Measurements from ENCODE around the gene ANAPC2.

ANAPC2 gene

DNA sequence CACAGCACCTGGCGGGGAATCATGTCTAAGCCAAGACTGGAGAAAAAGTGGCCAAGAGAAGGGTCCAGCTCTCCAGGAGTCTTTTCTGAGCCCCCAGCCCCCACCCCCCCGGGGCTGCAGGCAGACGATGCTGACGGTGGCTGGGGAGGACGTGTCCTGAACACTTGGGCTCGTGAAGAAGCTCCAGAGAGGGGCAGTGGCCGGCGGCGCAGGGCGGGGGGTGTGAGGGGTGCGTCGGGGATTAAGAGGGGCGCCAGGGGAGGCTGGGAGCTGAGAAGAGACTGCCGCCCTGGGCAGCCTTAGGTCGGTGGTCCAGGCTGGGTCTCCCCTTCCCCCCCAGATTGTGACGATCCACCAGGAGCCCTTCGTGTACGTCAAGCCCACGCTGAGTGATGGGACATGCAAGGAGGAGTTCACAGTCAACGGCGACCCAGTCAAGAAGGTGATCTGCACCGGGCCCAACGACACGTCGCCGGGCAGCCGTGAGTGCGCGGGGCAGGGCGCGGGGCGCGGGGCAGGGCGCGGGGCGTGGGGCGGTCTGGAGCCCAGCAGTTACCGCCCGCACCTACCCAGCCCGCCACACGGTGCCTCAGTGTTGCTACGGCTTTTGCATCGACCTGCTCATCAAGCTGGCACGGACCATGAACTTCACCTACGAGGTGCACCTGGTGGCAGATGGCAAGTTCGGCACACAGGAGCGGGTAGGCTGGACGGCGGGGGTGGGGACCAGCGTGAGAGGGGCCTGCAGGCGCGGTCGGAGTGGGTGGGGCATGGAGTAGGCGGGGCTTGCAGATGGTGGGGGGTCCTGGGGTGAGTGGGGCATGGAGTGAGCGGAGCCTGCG lies 27.4 kb downstream of the ANAPC2 start:
- no peak for DNase-seq

GRCh38 chr9:137160054-137160425 lies 28.3 kb downstream of the ANAPC2 start:
- no peak for DNase-seq

DNA sequence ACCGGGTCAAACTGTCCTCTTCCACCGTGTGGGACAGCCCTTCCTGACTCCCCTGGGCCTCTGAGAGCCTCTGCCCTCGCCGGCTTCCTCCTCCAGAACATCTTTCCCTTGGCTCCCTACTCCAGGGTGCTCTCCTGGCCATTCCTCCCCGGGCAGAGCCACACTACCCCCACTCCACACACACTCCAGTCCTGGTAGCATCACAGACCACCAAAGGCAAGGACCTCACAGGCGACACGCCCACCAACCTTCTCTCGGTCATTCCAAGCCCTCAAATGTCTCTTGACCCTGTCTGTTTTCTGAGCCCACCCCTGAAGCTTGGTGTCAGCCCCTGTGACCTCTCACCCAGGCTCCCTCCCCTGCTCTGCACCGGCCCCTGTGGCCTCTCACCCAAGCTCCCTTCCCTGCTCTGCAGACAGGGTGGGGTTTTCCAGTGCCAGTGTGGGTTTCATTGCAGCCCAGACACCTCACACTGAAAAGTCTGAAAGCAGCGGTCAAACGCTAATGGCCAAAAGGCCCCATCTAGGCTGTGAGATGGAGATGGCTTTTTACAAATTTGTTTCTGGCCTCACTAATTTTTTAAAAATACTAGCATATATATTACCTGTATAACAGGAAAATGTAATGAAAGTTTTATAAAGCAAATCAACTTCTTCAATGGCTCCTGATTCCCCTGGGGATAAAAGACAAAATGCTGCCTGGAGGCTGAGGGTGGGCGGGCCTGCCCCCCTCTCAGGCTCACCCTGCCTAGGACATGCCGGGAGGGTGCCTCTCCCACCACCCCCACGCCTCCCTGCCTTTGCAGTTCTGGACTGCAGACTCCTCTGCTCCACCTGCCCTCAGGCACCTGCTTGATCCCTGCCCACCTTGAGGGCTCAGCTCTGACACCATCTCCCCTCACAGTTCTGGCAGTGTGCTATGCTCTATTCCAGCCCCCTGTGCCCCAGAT lies 29.0 kb downstream of the ANAPC2 start:
- DNase-seq = no peak

GRCh38 chr9:137158625-137159024 lies 29.7 kb downstream of the ANAPC2 start:
- no peak for DNase-seq

DNA sequence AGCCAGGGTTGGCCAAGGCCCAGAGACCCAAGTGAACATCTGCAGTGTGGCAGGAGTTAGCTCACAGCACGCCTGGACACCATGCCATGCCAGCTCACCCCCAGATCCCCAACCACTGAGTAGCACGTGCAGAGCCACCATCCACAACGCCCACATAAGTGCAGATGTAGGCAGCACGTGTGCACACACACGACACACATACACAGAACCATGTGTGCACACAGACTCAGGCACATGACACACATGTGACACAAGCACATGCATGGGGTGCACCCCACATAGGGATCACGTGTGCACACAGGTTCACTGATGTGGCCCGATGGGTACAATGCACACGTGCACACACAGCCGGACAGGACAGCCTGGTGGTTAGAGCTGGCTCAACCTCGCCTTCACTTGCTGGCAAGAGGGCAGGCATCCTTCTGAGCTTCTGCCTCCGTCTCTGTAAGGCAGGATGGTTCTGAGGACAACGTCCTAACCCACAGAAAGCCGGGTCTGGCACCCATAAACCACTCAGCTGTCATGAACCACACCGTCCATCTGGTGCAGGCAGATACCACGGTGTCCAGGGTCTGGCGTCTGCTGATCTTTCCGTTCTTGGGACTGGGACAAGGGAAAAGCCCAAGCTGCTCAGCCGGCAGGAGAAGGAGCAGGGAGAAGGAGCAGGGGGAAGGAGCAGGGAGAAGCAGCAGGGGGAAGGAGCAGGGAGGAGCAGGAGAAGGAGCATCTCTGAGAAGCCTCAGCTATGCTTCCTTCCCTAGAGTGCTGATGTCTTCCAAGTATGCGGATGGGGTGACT lies 30.5 kb downstream of the ANAPC2 start:
- no peak for DNase-seq

DNA sequence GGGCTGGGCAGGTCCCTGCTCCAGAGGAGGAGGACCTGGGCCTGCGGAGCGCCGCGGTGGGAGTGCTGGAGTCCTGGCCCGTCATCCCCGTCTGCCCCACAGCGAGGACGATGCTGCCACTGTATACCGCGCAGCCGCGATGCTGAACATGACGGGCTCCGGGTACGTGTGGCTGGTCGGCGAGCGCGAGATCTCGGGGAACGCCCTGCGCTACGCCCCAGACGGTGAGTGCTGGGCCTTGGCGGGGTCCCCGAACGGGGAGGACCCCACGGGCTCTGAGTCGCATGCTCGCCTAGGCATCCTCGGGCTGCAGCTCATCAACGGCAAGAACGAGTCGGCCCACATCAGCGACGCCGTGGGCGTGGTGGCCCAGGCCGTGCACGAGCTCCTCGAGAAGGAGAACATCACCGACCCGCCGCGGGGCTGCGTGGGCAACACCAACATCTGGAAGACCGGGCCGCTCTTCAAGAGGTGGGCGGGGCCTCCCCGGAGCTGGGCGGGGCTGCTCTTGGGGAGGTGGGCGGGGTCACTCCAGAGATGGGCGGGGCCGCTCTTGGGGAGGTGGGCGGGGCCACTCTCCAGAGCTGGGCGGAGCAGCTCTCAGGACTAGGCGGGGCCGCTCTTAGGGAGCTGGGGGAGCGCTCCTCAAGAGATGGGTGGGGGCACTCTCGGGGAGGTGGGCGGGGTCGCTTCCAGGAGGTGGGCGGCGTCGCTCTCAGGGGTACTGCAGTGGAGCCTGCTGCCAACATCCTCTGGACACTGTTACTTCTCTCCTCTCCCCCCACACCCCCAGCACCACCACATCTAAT lies 31.6 kb downstream of the ANAPC2 start:
- DNase-seq = no peak

GRCh38 chr9:137152844-137153405 lies 35.4 kb downstream of the ANAPC2 start:
- no peak for DNase-seq

- DNase-seq = peak in 1 of 2 experiments; percentile 85
Observed at GRCh38 chr9:137150617-137151457, 37.5 kb downstream of the ANAPC2 start.

DNA sequence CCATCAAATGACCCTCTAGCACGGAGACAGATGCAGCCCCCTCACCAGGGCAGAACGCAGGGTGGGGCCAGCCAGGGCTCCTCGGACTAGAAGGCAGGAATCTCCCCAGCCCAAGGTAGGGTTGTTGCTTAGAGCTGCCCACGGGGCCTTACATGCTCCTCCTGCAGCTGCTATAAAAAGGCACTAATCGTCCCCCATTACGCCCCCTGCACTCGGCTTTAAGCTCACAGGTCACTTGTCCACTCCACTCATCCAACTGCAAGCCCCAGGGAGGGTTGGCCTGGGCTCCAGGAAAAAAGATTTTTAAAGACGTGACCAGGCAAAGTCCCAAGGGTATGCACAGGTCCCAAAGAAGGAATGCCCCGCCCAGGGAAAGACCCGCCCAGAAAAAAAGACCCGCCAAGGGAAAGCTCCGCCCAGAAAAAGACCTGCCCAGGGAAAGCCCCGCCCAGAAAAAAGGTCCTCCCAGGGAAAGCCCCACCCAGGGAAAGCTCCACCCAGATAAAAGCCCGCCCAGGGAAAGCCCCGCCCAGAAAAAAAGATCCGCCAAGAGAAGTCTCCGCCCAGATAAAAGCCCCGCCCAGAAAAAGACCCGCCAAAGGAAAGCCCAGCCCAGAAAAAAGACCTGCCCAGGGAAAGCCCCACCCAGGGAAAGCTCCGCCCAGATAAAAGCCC lies 38.3 kb downstream of the ANAPC2 start:
- DNase-seq = peak in 1 of 2 experiments; percentile 79

- DNase-seq = no peak
Observed at GRCh38 chr9:137149363-137149762, 39.0 kb downstream of the ANAPC2 start.

- DNase-seq = no peak
Observed at GRCh38 chr9:137148661-137149060, 39.7 kb downstream of the ANAPC2 start.

DNA sequence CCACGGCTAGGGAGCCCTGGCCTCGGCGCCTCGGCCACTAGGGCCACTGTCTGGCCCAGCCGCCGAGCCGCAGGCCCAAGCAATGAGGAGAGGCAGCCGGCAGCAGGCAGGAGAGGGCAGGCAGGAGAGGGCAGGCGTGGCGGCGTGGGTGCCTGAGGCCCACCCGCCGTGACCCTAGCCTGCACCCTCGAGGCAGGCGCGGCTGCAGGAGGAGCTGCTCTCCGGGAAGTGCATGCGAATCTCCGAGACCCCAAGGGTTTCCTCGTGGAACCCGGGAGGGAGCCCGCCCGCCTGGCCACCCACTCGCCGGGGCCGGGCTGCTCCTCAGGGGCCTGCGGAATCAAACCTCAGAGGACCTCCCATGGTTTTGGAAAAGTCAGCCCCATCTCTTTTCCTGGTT lies 40.1 kb downstream of the ANAPC2 start:
- DNase-seq = no peak

GRCh38 chr9:137147793-137148160 lies 40.6 kb downstream of the ANAPC2 start:
- DNase-seq = no peak

DNA sequence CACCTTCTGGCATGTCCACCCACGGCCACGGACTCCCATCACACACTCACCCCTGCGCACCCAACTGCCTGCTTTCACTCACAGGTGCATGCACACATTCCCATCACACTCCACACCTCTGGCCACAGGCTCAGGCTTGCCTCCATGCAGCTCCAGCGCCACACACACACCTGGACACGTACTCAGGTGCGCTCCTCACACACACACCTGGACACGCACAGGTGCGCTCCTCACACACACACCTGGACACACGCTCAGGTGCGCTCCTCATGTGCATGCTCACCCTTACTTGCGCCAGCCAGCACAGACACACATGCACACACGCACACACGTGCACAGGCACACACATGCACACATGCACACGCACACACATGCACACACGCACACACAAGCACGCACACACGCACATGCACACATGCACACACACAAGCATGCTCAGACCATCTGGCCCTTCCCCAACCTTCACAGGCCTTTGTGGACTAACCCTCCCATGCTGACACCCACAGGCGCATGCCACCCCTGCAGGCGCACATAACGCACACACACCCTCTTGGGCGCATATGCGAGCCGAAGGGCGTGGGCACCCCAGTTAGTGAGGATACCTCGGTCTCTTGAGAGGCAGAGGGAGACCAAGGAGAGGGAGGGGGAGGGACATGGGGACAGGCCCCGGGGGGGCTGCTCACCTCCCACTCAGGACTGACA lies 41.1 kb downstream of the ANAPC2 start:
- DNase-seq = no peak

- no peak for DNase-seq
Observed at GRCh38 chr9:137146527-137146918, 41.8 kb downstream of the ANAPC2 start.

- DNase-seq = no peak
Observed at GRCh38 chr9:137145731-137146526, 42.4 kb downstream of the ANAPC2 start.

- no peak for DNase-seq
Observed at GRCh38 chr9:137143459-137143858, 44.9 kb downstream of the ANAPC2 start.
